ENCODE results near the gene SS18L1.

The SS18L1 gene

GRCh38 chr20:62163986-62164762 lies 20.6 kb downstream of the SS18L1 start:
- Histone ChIP-seq H3K27ac (replicated peaks) (no peak overlapping the region), H3K4me3 (replicated peaks; ENCODE audit: insufficient read depth, low read length) (no peak overlapping the region), H3K27me3 (ENCODE audit: insufficient read depth, poor library complexity, severe bottlenecking) (no peaks in the 10 kb centered on the region)
- no peak for DNase-seq (ENCODE audit: low read depth in 1 of 2, low spot score in 1 of 2)
- TF ChIP-seq SPI1 (IDR thresholded peaks at IDR 0.05; ENCODE audit: borderline replicate concordance, low read depth) (no peak), GABPA (IDR thresholded peaks at IDR 0.05; ENCODE audit: low read depth) (no peak), POLR2AphosphoS5 (IDR thresholded peaks at IDR 0.05; ENCODE audit: low read depth) (no peak), CTCF (IDR thresholded peaks at IDR 0.05; ENCODE audit: insufficient read depth, low read length) (no peak), REST (IDR thresholded peaks at IDR 0.05; ENCODE audit: insufficient replicate concordance, low read depth) (no peak)

GRCh38 chr20:62164879-62165761 lies 21.6 kb downstream of the SS18L1 start:
- Histone ChIP-seq H3K4me3 (replicated peaks; ENCODE audit: insufficient read depth, low read length) (no peak overlapping the region), H3K27me3 (ENCODE audit: insufficient read depth, poor library complexity, severe bottlenecking) (no peaks in the 10 kb centered on the region), H3K27ac (replicated peaks) (no peak overlapping the region)
- no peak for TF ChIP-seq POLR2AphosphoS5 (IDR thresholded peaks at IDR 0.05; ENCODE audit: low read depth)
- no peak for TF ChIP-seq GABPA (IDR thresholded peaks at IDR 0.05; ENCODE audit: low read depth)
- no peak for TF ChIP-seq CTCF (IDR thresholded peaks at IDR 0.05; ENCODE audit: insufficient read depth, low read length)
- TF ChIP-seq REST (IDR thresholded peaks at IDR 0.05; ENCODE audit: insufficient replicate concordance, low read depth) = no peak
- no peak for TF ChIP-seq SPI1 (IDR thresholded peaks at IDR 0.05; ENCODE audit: borderline replicate concordance, low read depth)
- DNase-seq (ENCODE audit: low read depth in 1 of 2, low spot score in 1 of 2) = no peak

GRCh38 chr20:62165762-62166399 lies 22.3 kb downstream of the SS18L1 start:
- Histone ChIP-seq H3K27ac (replicated peaks) (no peak overlapping the region), H3K27me3 (ENCODE audit: insufficient read depth, poor library complexity, severe bottlenecking) (no peaks in the 10 kb centered on the region), H3K4me3 (replicated peaks; ENCODE audit: insufficient read depth, low read length) (no peak overlapping the region)
- no peak for DNase-seq (ENCODE audit: low read depth in 1 of 2, low spot score in 1 of 2)
- TF ChIP-seq CTCF (IDR thresholded peaks at IDR 0.05; ENCODE audit: insufficient read depth, low read length) (no peak), REST (IDR thresholded peaks at IDR 0.05; ENCODE audit: insufficient replicate concordance, low read depth) (no peak), SPI1 (IDR thresholded peaks at IDR 0.05; ENCODE audit: borderline replicate concordance, low read depth) (no peak), GABPA (IDR thresholded peaks at IDR 0.05; ENCODE audit: low read depth) (no peak), POLR2AphosphoS5 (IDR thresholded peaks at IDR 0.05; ENCODE audit: low read depth) (no peak)
